ENCODE data around the gene RASGRP1.

- TF ChIP-seq, protein P1, sequence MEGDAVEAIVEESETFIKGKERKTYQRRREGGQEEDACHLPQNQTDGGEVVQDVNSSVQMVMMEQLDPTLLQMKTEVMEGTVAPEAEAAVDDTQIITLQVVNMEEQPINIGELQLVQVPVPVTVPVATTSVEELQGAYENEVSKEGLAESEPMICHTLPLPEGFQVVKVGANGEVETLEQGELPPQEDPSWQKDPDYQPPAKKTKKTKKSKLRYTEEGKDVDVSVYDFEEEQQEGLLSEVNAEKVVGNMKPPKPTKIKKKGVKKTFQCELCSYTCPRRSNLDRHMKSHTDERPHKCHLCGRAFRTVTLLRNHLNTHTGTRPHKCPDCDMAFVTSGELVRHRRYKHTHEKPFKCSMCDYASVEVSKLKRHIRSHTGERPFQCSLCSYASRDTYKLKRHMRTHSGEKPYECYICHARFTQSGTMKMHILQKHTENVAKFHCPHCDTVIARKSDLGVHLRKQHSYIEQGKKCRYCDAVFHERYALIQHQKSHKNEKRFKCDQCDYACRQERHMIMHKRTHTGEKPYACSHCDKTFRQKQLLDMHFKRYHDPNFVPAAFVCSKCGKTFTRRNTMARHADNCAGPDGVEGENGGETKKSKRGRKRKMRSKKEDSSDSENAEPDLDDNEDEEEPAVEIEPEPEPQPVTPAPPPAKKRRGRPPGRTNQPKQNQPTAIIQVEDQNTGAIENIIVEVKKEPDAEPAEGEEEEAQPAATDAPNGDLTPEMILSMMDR (IDR thresholded peaks at IDR 0.05), result no peak
- no peak for TF ChIP-seq POLR2A (IDR thresholded peaks at IDR 0.05)
Measured at GRCh38 chr15:38522922-38523321, 41.7 kb downstream of the RASGRP1 start.
